Endothelial cell (in vitro differentiated cells): ENCODE measurements around the gene NUBPL. TPM values are rescaled to one million over a fixed set of nuclear protein-coding genes. Genes with fewer than 3 reads are reported as not detected.

ENCODE experiments used
- DNase-seq: peaks from one replicate; pipeline ENCODE4 v3.0.0; 2021; ENCODE audit warnings: low spot score
- H3K27ac Mint-ChIP-seq: one replicate; pipeline ENCODE4 v1.8.0; 2021; ENCODE audit warnings: mixed read lengths, inconsistent platforms; ENCODE audit not compliant: unreplicated experiment
- H3K27me3 Mint-ChIP-seq: one replicate; pipeline ENCODE4 v1.8.0; 2021; ENCODE audit warnings: mild to moderate bottlenecking, moderate library complexity, mixed read lengths, inconsistent platforms; ENCODE audit not compliant: unreplicated experiment
- H3K36me3 Mint-ChIP-seq: one replicate; pipeline ENCODE4 v1.8.0; 2021; ENCODE audit warnings: mild to moderate bottlenecking, low read depth, mixed read lengths, inconsistent platforms; ENCODE audit not compliant: unreplicated experiment
- H3K4me1 Mint-ChIP-seq: one replicate; pipeline ENCODE4 v1.8.0; 2021; ENCODE audit warnings: mild to moderate bottlenecking, mixed read lengths, inconsistent platforms; ENCODE audit not compliant: unreplicated experiment
- H3K4me3 Mint-ChIP-seq: one replicate; pipeline ENCODE4 v1.8.0; 2021; ENCODE audit warnings: mild to moderate bottlenecking, mixed read lengths, inconsistent platforms; ENCODE audit not compliant: unreplicated experiment
- H3K9me3 Mint-ChIP-seq: one replicate; pipeline ENCODE4 v1.8.0; 2021; ENCODE audit warnings: mixed read lengths, inconsistent platforms; ENCODE audit not compliant: unreplicated experiment
- CTCF ChIP-seq: fragments of 200-600 bp; sonication (generic); IDR thresholded peaks from one replicate; pipeline ENCODE4 v1.5.0; 2021; ENCODE audit warnings: antibody characterized with exemption; ENCODE audit not compliant: unreplicated experiment
- total RNA-seq: library from RNA; stranded (reverse); fragmentation: NEBNext Ultra II Directional; extraction: Animal tissue kit (Norgen Biotek cat#: 25700); gene quantifications from one replicate; pipeline ENCODE4 v1.2.1, GENCODE V29; 2021; ENCODE audit not compliant: unreplicated experiment

The NUBPL gene
- total RNA-seq, 1 donor from 2014 or later: 11.3 TPM

DNA sequence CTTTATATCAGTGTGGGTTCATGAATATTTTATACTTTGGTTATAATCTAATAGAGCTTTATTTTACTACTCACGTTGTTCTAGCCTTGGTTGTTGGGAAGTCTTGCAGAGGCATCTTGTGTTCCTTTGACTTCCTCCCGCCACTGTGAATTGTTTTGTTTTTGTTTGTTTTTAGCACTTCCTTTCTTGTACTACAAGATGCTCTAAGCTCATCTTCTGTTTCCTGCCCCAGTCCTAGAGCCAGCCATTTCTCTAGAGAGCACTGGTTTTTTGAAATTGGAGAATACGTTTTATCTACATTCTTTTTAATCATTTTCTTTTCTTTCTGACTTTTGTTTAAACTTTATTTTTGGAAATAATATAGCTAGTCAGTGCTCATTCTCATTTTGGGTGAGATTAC, 15.9 kb upstream of the NUBPL start:
- Mint-ChIP-seq H3K4me3 (no peak overlapping the region), H3K27me3 (no peaks in the 10 kb centered on the region), H3K4me1 (peaks cover 11% of the 10 kb centered on the region), H3K36me3 (no peaks in the 10 kb centered on the region), H3K9me3 (no peaks in the 10 kb centered on the region), H3K27ac (no peak overlapping the region)
- DNase-seq: no peak
- TF ChIP-seq CTCF: no peak

DNA sequence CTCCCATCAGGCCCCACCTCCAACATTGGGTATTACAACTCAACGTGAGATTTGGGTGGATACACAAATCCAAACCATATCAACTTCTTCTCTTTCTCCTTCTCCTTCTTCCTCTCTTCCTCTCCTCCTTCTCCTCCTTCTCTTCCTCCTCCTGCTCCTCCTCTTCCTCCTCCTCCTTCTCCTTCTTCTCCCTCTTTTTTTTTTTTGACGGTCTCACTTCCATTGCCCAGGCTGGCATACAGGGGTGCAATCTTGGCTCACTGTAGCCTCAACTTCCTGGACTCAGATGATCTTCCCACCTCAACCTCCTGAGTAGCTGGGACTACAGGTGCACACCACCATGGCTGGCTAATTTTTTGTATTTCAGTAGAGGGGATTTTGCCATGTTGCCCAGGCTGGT, 11.4 kb upstream of the NUBPL start:
- H3K9me3 Mint-ChIP-seq: no peaks in the 10 kb centered on the region
- no peak overlapping the region for H3K27ac Mint-ChIP-seq
- H3K27me3 Mint-ChIP-seq: no peaks in the 10 kb centered on the region
- no peak for TF ChIP-seq CTCF
- no peak overlapping the region for H3K4me3 Mint-ChIP-seq
- peaks cover 11% of the 10 kb centered on the region for H3K4me1 Mint-ChIP-seq
- DNase-seq: no peak
- H3K36me3 Mint-ChIP-seq: no peaks in the 10 kb centered on the region

- TF ChIP-seq CTCF: no peak
- H3K4me3 Mint-ChIP-seq: no peak overlapping the region
- no peak overlapping the region for H3K27ac Mint-ChIP-seq
- no peaks in the 10 kb centered on the region for H3K27me3 Mint-ChIP-seq
- no peaks in the 10 kb centered on the region for H3K36me3 Mint-ChIP-seq
- H3K4me1 Mint-ChIP-seq: peaks cover 3% of the 10 kb centered on the region
- no peaks in the 10 kb centered on the region for H3K9me3 Mint-ChIP-seq
- DNase-seq: no peak
These were observed 10.6 kb upstream of the NUBPL start for GRCh38 chr14:31550589-31550988.

GRCh38 chr14:31556191-31556590, 5.0 kb upstream of the NUBPL start:
- DNase-seq: no peak
- Mint-ChIP-seq H3K27ac (no peak overlapping the region), H3K9me3 (no peaks in the 10 kb centered on the region), H3K4me3 (no peak overlapping the region), H3K4me1 (peaks cover 4% of the 10 kb centered on the region), H3K36me3 (peaks cover 11% of the 10 kb centered on the region), H3K27me3 (peaks cover 4% of the 10 kb centered on the region)
- TF ChIP-seq CTCF: no peak

GRCh38 chr14:31559939-31560338, 1.3 kb upstream of the NUBPL start:
- H3K36me3 Mint-ChIP-seq: peaks cover 12% of the 10 kb centered on the region
- peak overlapping the region; percentile 99 for H3K27ac Mint-ChIP-seq
- H3K4me1 Mint-ChIP-seq: peaks cover 12% of the 10 kb centered on the region
- DNase-seq: peak; percentile 7
- TF ChIP-seq CTCF: no peak
- H3K9me3 Mint-ChIP-seq: no peaks in the 10 kb centered on the region
- H3K4me3 Mint-ChIP-seq: no peak overlapping the region
- H3K27me3 Mint-ChIP-seq: peaks cover 6% of the 10 kb centered on the region
